HepG2 (cell line): ENCODE measurements around the gene PHF8. TPM values are rescaled to one million over a fixed set of nuclear protein-coding genes. Genes with fewer than 3 reads are reported as not detected.

Experiments used
- BCL6 ChIP-seq: IDR thresholded peaks from 2 replicates; pipeline ENCODE4 v1.6.1; 2016; ENCODE audit warnings: missing genetic modification reagents, missing compliant biosample characterization
- CBFB ChIP-seq: sonication (generic); formaldehyde crosslinking; IDR thresholded peaks from 2 replicates; pipeline ENCODE4 v1.4.0; 2020; ENCODE audit warnings: missing genetic modification reagents
- CEBPG ChIP-seq: IDR thresholded peaks from 2 replicates; pipeline ENCODE4 v1.6.1; 2016
- DR1 ChIP-seq: sonication (generic); formaldehyde crosslinking; IDR thresholded peaks from 2 replicates; pipeline ENCODE4 v1.8.0; 2021; ENCODE audit warnings: mild to moderate bottlenecking, missing genetic modification reagents, inconsistent platforms
- GATAD2A ChIP-seq: IDR thresholded peaks from 2 replicates; pipeline ENCODE4 v1.6.1; 2016
- HOXA3 ChIP-seq: sonication (generic); formaldehyde crosslinking; IDR thresholded peaks from 2 replicates; pipeline ENCODE4 v1.5.0; 2020; ENCODE audit warnings: missing genetic modification reagents
- MXI1 ChIP-seq: IDR thresholded peaks from 3 replicates; pipeline ENCODE4 v1.6.1; 2012; ENCODE audit warnings: low read depth, low read length, inconsistent platforms, borderline replicate concordance
- NCOA2 ChIP-seq: sonication (generic); formaldehyde crosslinking; IDR thresholded peaks from 2 replicates; pipeline ENCODE4 v1.8.0; 2022; ENCODE audit warnings: inconsistent platforms
- NCOA5 ChIP-seq: sonication (generic); formaldehyde crosslinking; IDR thresholded peaks from 2 replicates; pipeline ENCODE4 v1.4.0; 2020; ENCODE audit warnings: missing genetic modification reagents
- NR2F6 ChIP-seq, 2 experiments: IDR thresholded peaks; 2 replicates each; pipeline ENCODE4 v1.6.1; 2016; ENCODE audit warnings: antibody characterized with exemption in 1 of 2, mild to moderate bottlenecking in 1 of 2
- ZNF12 ChIP-seq: sonication (generic); formaldehyde crosslinking; IDR thresholded peaks from 2 replicates; pipeline ENCODE4 v1.5.0; 2020; ENCODE audit warnings: missing genetic modification reagents
- ZNF781 ChIP-seq: sonication (generic); formaldehyde crosslinking; IDR thresholded peaks from 2 replicates; pipeline ENCODE4 v1.5.1; 2020; ENCODE audit warnings: borderline replicate concordance, mild to moderate bottlenecking, missing genetic modification reagents; ENCODE audit errors: not compliant biosample characterization
- polyA plus RNA-seq, 8 experiments: library from polyadenylated mRNA; depleted of rRNA in 3 of 8; stranded (reverse) in 7 of 8; unstranded in 1 of 8; fragments of >200 nt; fragmentation: Illumina TruSeq in 4 of 8; extraction: Trizol in 4 of 8; gene quantifications; 2 replicates each; pipeline versions ENCODE4 v1.2.1 to v1.2.3, GENCODE V29; 2011 to 2016; ENCODE audit warnings: low read depth in 4 of 8, missing spikeins in 1 of 8, mixed read lengths in 1 of 8; ENCODE audit not compliant: insufficient read depth in 1 of 8
- total RNA-seq, 5 experiments: library from RNA; depleted of rRNA; stranded (reverse); fragments of >200 nt; fragmentation: Illumina TruSeq; extraction: Trizol; gene quantifications; 2 replicates each; pipeline ENCODE4 v1.2.3, GENCODE V29; 2016; ENCODE audit warnings: low read depth in 1 of 5
- TF ChIP-seq, protein P1 (sequence below): IDR thresholded peaks from 2 replicates; pipeline ENCODE4 v1.6.1; 2016; ENCODE audit warnings: mild to moderate bottlenecking
- TF ChIP-seq, protein P2 (sequence below): sonication (generic); formaldehyde crosslinking; IDR thresholded peaks from 2 replicates; pipeline ENCODE4 v1.4.0; 2020; ENCODE audit warnings: missing genetic modification reagents, mild to moderate bottlenecking, borderline replicate concordance
- TF ChIP-seq, protein P3 (sequence below): sonication (generic); formaldehyde crosslinking; IDR thresholded peaks from 2 replicates; pipeline ENCODE4 v1.5.1; 2020; ENCODE audit warnings: mild to moderate bottlenecking, missing genetic modification reagents, borderline replicate concordance
- TF ChIP-seq, protein P4 (sequence below): sonication (generic); formaldehyde crosslinking; conservative IDR thresholded peaks from 2 replicates; pipeline ENCODE4 v1.4.0; 2020; ENCODE audit warnings: mild to moderate bottlenecking, missing genetic modification reagents, moderate library complexity
- TF ChIP-seq, protein P5 (sequence below): sonication (generic); formaldehyde crosslinking; IDR thresholded peaks from 2 replicates; pipeline ENCODE4 v1.8.0; 2022; ENCODE audit warnings: missing genetic modification reagents, mild to moderate bottlenecking, inconsistent platforms, borderline replicate concordance

Gene PHF8
- total and polyA plus RNA-seq, 2 of the 13 experiments (the other 11 are each of a cell fraction or from before 2014, with no cell fraction given): 15.5 to 19.1 TPM

DNA sequence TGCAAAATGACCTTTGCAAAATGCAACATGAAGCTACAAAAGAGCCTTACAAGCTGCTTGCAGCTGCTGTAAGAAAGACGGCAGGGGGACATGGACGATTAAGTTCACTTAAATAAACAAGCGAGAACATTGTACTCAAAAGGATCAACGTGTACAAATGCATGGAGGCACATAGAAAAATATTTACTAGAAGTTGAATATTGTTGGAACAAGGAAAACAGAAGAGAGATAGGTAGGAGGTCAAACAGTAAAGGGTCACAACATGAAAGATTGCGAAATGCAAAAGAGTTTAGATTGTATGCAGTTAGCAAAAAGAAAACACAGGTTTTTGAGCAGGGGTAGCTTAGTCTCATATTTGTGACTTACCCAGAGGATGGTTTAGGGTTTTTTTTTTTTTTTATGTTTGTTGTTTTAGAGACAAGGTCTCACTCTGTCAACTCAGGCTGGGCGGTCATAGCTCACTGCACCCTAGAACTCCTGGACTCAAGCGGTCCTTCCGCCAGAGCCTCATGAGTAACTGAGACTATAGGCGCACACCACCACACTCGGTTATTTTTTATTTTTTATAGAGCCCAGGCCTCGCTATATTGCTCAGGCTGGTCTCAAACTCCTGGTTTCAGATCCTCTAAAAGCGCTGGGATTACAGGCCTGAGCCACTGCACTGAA lies 1.4 kb upstream of the PHF8 start (continued):
- TF ChIP-seq, protein P1, sequence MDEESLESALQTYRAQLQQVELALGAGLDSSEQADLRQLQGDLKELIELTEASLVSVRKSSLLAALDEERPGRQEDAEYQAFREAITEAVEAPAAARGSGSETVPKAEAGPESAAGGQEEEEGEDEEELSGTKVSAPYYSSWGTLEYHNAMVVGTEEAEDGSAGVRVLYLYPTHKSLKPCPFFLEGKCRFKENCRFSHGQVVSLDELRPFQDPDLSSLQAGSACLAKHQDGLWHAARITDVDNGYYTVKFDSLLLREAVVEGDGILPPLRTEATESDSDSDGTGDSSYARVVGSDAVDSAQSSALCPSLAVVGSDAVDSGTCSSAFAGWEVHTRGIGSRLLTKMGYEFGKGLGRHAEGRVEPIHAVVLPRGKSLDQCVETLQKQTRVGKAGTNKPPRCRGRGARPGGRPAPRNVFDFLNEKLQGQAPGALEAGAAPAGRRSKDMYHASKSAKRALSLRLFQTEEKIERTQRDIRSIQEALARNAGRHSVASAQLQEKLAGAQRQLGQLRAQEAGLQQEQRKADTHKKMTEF: peak; percentile 47; the same call in 1 of the 2 replicates
- TF ChIP-seq NCOA5 (CRISPR knock-in tag) (no peak), MXI1 (peak; percentile 28; the same call in 1 of the 3 replicates), CEBPG (CRISPR knock-in tag) (peak; percentile 87), NR2F6 (IDR thresholded peaks at IDR 0.05) (peak; percentile 85), NR2F6 (CRISPR knock-in tag; IDR thresholded peaks at IDR 0.05) (peak; percentile 78), BCL6 (CRISPR knock-in tag) (peak; percentile 80), NCOA2 (CRISPR knock-in tag) (peak; percentile 75), CBFB (CRISPR knock-in tag) (no peak), HOXA3 (no peak), GATAD2A (peak; percentile 36; the same call in 1 of the 2 replicates), ZNF12 (peak; percentile 100), ZNF781 (CRISPR knock-in tag) (no peak), DR1 (CRISPR knock-in tag) (no peak)
- TF ChIP-seq, protein P2, sequence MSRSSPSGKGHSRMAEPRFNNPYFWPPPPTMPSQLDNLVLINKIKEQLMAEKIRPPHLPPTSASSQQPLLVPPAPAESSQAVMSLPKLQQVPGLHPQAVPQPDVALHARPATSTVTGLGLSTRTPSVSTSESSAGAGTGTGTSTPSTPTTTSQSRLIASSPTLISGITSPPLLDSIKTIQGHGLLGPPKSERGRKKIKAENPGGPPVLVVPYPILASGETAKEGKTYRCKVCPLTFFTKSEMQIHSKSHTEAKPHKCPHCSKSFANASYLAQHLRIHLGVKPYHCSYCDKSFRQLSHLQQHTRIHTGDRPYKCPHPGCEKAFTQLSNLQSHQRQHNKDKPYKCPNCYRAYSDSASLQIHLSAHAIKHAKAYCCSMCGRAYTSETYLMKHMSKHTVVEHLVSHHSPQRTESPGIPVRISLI (CRISPR knock-in tag): peak; percentile 73; the same call in 1 of the 2 replicates
- TF ChIP-seq, protein P3, sequence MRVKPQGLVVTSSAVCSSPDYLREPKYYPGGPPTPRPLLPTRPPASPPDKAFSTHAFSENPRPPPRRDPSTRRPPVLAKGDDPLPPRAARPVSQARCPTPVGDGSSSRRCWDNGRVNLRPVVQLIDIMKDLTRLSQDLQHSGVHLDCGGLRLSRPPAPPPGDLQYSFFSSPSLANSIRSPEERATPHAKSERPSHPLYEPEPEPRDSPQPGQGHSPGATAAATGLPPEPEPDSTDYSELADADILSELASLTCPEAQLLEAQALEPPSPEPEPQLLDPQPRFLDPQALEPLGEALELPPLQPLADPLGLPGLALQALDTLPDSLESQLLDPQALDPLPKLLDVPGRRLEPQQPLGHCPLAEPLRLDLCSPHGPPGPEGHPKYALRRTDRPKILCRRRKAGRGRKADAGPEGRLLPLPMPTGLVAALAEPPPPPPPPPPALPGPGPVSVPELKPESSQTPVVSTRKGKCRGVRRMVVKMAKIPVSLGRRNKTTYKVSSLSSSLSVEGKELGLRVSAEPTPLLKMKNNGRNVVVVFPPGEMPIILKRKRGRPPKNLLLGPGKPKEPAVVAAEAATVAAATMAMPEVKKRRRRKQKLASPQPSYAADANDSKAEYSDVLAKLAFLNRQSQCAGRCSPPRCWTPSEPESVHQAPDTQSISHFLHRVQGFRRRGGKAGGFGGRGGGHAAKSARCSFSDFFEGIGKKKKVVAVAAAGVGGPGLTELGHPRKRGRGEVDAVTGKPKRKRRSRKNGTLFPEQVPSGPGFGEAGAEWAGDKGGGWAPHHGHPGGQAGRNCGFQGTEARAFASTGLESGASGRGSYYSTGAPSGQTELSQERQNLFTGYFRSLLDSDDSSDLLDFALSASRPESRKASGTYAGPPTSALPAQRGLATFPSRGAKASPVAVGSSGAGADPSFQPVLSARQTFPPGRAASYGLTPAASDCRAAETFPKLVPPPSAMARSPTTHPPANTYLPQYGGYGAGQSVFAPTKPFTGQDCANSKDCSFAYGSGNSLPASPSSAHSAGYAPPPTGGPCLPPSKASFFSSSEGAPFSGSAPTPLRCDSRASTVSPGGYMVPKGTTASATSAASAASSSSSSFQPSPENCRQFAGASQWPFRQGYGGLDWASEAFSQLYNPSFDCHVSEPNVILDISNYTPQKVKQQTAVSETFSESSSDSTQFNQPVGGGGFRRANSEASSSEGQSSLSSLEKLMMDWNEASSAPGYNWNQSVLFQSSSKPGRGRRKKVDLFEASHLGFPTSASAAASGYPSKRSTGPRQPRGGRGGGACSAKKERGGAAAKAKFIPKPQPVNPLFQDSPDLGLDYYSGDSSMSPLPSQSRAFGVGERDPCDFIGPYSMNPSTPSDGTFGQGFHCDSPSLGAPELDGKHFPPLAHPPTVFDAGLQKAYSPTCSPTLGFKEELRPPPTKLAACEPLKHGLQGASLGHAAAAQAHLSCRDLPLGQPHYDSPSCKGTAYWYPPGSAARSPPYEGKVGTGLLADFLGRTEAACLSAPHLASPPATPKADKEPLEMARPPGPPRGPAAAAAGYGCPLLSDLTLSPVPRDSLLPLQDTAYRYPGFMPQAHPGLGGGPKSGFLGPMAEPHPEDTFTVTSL (CRISPR knock-in tag): peak; percentile 68; the same call in 1 of the 2 replicates
- TF ChIP-seq, protein P4, sequence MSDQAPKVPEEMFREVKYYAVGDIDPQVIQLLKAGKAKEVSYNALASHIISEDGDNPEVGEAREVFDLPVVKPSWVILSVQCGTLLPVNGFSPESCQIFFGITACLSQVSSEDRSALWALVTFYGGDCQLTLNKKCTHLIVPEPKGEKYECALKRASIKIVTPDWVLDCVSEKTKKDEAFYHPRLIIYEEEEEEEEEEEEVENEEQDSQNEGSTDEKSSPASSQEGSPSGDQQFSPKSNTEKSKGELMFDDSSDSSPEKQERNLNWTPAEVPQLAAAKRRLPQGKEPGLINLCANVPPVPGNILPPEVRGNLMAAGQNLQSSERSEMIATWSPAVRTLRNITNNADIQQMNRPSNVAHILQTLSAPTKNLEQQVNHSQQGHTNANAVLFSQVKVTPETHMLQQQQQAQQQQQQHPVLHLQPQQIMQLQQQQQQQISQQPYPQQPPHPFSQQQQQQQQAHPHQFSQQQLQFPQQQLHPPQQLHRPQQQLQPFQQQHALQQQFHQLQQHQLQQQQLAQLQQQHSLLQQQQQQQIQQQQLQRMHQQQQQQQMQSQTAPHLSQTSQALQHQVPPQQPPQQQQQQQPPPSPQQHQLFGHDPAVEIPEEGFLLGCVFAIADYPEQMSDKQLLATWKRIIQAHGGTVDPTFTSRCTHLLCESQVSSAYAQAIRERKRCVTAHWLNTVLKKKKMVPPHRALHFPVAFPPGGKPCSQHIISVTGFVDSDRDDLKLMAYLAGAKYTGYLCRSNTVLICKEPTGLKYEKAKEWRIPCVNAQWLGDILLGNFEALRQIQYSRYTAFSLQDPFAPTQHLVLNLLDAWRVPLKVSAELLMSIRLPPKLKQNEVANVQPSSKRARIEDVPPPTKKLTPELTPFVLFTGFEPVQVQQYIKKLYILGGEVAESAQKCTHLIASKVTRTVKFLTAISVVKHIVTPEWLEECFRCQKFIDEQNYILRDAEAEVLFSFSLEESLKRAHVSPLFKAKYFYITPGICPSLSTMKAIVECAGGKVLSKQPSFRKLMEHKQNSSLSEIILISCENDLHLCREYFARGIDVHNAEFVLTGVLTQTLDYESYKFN: peak; percentile 89
- TF ChIP-seq, protein P5, sequence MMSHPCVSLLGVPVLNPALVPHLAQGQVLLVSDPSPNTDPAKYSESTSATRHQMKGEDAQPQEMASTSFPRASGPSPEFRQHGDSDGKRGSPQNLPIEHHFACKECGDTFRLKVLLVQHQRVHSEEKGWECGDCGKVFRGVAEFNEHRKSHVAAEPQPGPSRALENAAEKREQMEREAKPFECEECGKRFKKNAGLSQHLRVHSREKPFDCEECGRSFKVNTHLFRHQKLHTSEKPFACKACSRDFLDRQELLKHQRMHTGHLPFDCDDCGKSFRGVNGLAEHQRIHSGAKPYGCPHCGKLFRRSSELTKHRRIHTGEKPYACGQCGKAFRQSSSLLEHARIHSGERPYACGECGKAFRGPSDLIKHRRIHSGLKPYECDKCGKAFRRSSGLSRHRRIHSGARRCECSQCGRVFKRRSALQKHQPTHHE: no peak
